T-helper 2 cell (primary cell): ENCODE results near the gene CHAD.
A peak's percentile ranks its signal among the peaks of the same experiment; 100 is the strongest.
"Not testable (repeated sequence)": the region's sequence is repeated elsewhere in the genome, so short reads cannot be mapped to it uniquely, and the experiment has no call there.

Experiments used
- DNase-seq, 5 experiments: peaks; one replicate each; pipeline versions ENCODE4 v3.0.0 to v3.0.0-alpha.2; 2012 to 2022

The CHAD gene

DNA sequence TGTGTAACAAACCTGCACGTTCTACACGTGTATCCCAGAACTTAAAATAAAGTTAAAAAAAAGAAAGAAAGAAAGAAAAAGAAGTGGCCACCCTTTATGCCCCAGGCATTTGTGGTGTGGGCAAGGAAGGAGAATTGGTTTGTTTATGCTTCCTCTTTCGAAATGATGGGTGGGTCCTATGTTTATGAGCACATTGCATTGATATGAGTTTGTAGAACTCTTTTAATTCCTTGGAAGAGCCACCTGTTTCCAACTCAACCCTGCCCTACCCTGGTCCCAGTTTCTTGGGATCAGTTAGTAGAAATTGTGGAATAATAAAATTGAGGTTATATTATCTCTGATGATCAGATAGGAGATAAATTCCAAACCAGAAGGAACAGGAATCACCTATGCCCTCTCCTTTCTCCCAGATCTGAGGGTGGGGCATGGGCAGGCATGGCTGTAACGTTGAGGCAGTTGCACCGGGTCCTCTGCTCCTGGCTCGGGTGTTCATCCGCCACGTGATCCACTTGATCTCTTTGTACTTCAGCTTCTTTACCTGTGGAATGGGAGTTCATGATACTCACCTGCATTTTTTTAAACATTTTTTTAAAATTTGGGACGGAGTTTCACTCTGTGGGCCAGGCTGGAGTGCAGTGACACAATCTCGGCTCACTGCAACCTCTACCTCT lies 15.9 kb downstream of the CHAD start:
- DNase-seq, result no peak

DNA sequence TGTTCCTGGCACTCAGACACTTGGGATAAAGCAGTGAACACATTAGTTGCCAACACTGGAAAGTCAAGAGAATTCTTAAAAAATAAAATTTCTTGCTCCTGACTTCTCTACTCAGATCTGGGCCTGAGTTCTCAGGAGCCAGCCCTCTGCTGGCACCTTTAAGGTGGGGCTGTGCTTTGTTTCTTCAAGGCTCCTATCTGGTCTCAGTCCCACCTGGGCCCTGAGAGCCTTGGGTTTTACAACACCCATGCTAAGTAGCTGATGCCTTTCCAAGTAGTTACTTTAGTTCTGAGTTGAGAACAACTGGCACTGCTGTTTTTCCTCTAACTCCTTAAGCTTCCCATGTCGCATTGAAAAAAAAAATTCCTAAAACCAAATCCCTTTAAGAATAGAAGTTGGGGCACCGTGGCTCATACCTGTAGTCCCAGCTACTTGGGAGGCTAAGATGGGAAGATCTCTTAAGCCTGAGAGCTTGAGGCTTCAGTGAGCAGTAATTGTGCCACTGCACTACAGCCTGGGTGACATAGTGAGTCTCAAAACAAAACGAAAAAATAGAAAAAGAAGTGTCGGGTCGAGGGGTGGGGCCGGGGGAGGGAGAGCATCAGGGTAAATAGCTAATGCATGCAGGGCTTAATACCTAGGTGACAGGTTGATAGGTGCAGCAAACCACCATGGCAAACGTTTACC lies 16.6 kb downstream of the CHAD start:
- no peak for DNase-seq

DNA sequence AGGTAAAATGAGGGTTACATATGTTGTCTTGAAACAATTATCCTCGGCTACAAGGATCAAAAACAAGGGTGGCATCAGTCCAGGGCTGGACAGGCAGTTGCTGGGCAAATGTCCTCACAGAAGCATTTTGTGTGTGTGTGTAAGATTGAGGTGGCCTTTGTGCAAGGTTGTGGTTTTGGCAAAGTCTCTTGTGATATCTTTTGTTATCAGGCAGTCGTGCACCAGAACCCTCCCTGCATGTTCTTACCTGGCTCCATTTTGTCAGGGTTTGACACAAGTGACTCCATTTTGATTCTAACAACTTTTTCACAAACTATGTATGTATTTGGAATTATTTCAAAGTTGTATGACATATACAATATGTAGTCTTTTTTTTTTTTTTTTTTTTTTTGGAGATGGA lies 20.0 kb downstream of the CHAD start:
- no peak for DNase-seq

DNA sequence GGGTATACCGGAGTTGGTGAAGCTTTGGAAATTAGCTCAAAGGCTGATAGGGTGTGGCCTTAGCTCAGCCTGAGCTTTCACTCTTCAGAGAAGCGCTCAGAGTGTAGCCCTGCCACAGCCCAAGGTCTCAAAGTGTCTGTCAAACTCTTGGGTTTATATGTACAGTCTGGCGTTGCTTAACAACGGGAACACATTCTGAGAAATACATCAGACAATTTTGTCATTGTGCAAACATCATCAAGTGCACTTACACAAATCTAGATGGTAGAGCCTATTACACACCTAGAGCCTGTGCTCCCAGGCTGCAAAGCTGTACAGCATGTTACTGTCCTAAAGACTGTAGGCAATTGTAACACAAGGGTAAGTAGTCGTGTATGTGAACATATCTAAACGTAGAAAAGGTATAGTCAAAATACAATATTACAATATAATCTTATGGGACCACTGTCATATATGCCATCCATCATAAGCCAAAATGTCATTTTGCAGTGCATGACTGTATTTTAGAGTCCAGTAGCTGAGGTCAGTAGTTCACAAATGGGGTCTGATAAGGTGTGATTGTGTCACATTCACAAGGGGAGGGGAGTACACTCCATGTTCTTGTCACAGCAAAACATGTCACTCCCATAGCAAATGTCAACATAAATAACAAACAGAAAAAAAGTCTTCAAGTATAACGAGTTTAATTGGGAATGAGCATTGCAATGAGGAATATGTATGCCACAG lies 20.6 kb downstream of the CHAD start:
- DNase-seq, result no peak

DNA sequence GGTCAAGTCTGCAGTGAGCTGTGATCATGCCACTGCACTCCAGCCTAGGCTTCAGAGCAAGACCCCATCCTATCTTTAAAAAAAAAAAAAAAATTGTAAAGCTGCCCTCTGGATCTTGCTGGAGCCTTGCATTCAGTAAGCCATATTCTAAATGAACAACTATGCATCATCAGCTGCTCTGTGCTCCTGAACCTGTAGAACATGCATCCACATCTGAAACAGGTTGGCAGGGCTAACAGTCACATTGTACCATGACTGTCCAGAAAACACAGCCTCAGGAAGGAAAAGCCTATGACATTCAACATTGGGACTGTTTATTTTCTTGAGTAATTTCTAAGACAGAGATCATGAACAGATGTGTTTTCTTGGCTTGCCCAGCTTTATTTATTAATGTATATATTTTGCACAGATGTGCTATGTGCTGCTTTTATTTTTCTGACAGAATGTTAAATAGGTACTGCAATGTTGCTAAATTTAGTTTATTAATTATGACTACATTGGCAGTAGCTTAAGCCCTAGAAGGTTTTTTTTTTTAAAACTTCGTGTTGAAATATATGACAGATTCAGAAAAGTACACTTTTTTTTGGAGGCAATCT lies 22.9 kb downstream of the CHAD start:
- DNase-seq, result no peak

DNA sequence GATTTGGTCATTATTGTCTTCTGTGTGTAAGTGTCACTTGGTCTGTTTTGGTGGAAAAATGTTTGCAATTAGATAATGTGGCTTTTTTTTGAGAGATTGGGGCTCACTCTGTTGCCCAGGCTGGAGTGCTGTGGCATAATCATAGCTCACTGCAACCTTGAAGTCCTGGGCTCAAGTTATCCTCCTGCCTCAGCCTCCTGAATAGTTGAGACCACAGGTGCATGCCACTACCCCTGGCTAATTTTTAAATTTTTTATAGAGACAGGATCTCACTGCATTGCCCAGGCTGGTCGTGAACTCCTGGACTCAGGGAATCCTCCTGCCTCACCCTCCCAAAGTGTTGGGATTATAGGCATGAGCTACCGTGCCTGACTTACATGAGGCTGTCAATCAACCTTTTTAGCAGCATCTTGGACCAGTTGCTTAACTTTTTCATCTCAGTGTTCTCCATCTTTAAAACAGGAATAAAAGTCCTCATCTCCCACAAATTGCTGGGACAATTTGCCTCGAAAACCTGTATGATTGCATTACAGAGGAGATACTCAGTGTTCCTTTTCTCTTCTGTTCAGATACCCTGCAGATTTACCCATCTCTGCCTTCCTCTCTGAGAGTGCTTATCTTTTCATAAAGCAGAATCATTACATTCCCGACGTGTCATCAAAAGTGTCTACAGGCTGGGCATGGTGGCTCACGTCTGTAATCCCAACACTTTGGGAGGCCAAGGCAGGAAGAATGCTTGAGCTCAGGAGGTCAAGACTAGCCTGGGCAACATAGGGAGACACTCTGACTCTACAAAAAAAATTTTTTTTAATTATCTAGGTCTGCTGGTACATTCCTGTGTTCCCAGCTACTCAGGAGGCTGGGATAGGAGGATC lies 23.6 kb downstream of the CHAD start:
- no peak for DNase-seq

DNA sequence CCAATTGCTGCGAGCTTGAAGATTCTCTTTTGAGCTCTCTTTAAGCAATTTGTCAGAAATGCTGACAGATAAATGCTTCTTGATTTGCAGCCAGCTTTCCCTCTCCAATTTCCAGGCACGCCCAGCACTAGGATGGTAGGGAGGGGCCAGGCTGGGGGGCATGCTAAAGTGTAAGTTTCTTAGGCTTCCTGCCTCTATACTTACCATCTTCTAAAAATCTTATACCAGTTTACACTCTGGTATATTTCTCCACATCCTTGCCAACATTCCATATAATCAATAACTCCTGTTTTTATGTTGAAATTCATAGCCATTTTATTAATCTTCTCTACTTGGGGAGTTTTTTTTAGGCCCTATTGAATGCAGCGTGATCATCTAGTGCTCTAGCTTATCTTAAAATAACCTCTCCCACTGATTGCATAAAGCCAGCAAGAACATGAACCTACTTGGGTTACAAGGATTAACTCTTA lies 25.1 kb downstream of the CHAD start:
- DNase-seq, result no peak

DNA sequence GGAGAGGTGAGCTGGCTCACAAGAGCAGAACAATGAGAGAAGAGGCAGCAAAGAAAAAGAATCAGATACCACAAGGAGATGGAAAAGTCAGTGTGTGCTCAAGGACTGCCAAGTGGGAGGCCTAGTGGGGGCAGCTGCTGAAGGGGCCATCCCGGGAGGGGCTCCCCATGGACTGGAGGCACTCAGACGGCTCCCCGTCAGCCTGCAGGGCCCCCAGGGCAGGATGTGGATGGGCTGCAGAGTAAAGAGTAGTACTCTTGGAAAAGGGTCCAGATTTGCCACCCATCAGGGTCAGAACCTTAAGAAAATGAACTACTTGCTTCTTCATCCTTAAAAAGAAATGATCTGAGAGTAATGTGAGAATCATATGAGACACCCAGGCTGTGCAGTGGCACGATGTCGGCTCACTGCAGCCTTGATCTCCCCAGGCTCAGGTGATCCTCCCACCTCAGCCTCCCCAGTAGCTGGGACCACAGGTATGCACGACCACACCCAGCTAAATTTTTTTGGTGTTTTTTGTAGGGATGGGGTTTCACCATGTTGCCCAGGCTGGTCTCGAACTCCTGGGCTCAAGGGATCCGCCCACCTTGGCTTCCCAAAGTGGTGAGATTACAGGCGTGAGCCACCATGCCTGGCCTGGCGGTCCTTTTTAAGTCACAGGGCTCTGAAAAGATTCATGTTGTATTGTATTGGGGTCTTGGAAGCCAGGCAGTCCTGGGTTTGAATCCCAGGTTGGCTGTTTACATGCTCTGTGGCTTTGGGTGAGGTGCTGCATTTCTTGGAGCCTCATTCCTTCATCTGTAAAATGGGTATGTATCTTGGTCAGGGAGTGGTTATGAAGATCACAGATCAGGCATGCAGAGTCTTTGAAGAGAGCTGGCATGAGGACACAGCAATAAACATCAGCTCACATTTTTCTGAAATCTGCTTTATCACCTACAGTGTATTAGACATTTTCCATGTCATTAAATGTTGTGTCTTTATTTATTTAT lies 27.5 kb downstream of the CHAD start:
- no peak for DNase-seq

DNA sequence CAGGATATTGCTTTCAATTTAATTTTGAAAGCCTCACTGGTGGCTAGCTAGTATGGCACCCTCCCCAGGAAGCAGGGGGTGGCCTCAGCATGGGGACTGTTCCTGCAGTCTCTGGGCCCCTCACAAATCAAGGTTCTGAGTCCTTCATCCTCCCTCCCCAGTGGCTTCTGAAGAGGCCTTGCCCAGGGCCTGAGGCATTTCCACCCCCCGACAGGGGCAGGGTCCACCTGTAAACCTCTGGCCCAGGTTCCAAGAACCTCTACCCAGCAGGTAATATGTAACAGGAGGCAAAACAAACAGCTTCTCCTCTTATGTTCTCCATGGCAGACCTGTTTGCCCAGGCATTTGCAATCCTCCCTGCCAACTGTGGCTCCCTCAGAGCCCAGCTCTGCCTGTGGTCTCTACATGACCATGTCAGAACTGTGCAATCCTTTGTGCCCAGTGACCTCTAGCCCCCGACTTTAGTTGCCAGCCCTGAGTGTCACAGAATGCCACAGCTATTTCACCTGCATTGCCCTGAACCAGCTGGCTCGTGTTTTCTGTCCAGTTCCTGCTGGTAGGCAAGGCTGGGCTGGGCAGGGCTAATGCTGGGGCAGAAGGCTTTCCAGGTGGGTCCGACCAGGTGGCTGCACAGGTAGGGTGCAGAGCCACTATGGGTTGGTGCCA lies 28.4 kb downstream of the CHAD start:
- no peak for DNase-seq

DNA sequence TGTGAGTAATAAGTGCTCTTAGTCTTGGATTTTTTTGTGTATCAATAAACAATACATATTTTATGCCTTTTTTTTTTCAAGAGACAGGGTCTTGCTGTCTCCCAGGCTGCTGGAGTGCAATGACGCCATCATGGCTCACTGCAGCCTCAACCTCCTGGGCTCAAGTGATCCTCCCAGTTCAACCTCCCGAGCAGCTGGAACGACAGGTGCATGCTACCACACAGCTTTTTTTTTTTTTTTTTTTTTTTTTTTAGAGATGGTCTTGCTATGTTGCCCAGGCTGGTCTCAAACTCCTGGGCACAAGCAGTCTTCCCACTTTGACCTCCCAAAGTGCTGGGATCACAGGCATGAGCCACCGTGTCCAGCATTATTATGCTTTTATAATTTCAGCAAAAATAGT lies 29.7 kb downstream of the CHAD start:
- DNase-seq, result no peak

DNA sequence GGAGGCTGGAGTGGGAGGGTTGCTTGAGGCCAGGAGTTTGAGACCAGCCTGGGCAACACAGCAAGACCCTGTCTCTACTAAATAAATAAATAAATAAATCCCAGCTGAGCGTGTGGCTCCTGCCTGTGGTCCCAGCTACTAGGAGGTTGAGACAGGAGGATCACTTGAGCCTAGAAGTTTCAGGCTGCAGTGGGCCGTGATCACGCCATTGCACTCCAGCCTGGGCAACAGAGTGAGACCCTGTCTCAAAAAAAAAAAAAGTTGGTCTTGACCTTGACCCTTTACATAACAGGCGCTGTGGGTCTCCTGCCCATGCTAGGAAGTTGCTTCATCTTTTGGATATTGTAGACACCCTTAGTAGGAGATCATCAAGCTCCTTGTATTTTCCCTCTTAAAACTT lies 31.3 kb downstream of the CHAD start:
- no peak for DNase-seq

DNA sequence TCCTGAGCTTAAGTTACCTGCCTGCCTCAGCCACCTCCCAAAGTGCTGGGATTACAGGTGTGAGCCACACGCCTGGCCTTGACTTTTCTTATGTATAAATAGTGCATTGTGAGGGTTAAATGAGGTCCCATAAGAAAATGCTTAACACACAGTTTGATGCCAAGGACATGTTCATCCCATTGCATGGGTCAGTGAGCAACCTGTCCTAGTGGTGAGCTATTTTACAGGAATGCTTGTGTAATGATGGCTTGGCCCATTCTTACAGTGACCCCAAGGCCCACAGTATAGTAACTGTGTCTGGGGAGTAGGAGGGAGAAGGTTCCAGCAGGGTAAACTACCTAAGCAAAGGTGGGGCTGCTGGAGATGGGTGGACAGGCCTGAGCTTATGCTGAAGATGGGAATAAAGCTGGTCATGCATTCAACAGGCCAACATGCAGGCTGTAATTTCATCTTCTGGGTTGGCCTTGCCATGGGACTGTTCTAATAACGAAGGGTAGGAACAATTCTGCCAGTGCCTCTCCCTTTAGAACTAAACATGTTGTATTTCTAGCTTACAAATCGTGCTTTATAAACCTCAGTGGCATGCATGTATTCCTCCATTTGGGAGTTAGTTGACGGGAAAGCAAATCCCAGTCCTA lies 36.4 kb downstream of the CHAD start:
- DNase-seq, result no peak

DNA sequence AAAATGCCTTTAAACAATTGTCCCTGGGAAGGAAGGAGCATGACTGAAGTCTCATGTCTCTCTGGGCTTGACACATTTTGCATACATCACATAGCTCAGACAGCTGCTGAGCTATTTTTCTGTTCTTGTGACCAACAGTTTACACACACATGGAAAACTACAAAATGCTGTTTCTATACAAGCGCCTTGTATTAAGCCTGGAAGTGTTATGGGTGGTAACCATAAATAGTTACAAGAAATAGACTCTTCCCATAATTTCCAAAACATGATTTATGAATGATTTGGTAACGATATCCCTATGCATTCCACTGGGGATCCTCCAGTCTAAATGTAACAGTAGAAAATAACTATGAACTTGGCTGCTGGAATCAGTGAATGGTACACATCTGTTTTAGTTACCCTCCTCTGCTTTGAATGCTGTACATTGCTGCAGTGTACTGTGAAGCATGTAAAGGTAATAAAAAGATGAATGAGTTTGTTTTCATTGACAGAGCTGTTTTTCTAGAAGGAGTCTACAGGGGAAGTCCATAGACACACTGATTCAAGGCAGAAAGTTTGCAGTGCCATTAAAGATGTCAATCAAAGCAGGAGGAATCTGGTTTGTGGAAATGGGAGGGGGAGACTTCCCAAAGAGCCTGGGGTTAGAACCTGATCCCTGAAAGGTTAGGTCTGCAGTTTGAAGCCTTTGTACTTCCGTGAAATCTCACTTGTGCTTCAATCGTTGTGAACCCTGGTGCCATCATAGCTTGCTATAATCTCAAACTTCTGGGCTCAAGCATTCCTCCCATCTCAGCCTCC lies 37.7 kb downstream of the CHAD start:
- DNase-seq, result no peak

DNA sequence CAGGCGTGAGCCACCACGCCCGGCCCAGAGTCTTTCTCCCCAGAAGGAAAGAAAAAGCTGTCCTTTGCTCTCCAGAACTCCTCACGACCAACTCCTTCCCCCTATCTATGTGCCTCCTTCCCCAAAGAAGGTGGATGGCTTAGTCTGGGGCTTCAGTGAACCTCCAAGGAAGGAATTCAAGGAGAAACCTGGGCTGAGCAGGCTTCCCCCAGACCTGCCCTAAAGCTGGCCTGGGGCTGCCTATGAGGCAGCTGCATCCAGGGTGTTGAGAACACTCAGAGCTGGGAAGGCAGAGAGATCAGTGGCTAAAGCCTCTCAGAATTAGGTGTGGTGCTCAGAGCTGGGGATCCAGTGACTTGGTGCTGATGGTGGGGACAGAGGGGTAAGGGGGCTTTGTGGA lies 38.9 kb downstream of the CHAD start:
- DNase-seq, result no peak

DNA sequence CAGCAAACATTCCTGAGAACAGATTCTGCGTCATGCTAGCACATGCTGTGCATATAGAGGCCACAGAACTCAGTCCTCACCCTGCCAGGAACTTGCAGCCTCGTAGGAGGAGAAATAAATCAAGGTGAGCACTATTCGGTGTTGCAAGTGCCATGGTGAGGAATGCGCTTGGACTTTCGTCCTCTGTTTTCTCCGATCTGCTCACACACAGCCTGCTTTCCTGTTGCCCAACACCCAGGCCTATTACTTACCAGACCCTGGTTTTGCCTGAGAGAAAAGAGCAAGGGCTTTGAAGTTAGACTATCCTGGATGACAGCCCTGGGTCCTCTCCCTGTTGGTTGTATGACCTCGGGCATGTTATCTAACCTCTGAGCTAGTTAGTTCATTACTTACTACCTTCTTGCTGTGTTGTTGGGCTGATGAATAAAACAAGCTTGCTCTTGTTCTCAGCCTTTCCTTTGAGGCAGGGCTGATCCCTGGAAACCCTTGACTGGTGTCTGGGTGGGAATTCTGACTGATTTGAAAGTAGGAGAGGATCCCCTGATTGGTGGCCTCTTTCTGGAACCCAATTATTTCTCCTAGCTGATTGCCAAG lies 39.8 kb downstream of the CHAD start:
- no peak for DNase-seq

DNA sequence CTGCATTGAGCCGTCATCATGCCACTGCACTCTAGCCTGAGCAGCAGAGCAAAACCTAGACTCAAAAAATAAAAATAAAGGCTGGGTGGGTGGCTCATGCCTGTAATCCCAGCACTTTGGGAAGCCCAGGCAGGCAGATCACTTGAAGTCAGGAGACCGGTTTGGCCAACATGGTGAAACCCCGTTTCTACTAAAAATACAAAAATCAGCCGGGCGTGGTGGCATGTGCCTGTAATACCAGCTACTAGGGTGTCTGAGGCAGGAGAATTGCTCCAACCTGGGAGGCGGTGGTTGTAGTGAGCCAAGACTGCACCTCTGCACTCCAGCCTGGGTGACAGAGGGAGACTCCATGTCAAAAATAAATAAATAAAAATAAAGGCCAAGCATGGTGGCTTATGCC lies 40.6 kb downstream of the CHAD start:
- DNase-seq, result not testable (repeated sequence)

DNA sequence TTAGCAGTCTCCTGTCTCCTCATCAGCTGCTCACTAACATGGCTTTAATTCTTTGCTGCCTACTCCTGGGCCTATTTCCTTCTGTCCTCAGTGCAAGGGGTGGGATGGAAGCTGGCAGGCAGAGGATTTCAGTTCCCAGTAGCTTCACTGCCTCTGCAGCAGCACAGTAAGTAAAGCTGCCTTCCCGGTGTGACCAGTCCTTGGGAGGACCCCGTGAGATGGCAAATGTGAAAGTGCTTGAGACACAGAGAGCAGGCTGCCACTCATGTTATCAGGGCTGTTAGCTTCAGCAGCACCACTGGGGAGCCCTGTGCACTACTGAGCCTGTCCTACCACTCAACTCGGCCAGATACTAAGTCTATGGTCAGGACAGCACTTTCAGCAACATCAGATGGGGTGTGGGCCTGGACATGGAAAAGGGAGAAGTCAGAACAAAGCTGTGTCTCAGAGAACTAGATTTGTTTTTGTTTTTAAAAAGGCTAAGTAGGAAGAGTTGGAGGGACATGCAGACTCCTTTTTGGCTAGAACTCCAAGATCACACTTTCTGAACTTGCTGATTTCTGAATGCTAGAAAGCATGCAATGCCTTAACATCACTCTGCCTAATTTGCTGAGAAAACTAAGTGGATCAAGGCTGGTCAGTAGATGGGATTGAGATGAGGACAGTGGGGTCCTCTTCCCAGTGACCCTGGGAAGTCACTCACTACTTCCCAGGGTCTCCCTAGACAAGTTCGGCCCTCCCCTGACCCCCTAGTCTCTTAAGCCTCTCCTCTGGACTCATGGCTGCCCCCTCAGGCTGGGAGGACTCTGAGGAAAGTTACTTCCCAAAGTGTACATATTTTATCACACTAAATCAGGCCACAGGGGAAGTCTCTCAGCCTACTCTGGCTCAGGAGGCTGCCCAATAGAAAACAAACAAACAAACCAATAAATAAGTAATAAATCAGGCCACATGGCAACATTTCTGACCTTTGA lies 41.6 kb downstream of the CHAD start:
- peak in 1 of 5 experiments; percentile 40 for DNase-seq

DNA sequence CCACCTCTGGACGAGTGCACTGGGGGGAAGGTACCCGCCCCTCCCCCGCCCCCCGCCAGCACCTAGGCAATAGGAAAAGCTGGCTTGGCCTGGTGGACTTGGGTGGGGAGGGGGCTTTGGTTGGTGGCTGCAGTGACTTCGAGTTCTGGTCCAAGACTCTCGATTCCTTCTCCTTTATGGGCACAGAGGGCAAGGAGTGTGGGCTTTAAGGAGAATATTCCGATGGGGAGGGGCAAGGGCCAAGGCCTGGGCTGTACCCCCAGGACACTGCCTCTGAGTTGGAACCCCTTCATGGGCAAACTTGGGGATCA lies 42.3 kb downstream of the CHAD start:
- no peak for DNase-seq
